ENCODE results near the gene QKI. TPM values are rescaled to one million over a fixed set of nuclear protein-coding genes. Genes with fewer than 3 reads are reported as not detected.
"Not testable (repeated sequence)": the region's sequence is repeated elsewhere in the genome, so short reads cannot be mapped to it uniquely, and the experiment has no call there.

QKI gene
- total RNA-seq, 1 donor from 2014 or later: 234 TPM

GRCh38 chr6:163589387-163589786 lies 174.9 kb downstream of the QKI start:
- intact Hi-C loops (cut with DNase I): no loop called here
- no peak overlapping the region for H3K4me3 ChIP-seq

GRCh38 chr6:163590132-163590531 lies 175.6 kb downstream of the QKI start:
- ATAC-seq; intact Hi-C loops (cut with DNase I): not testable (repeated sequence)

More at GRCh38 chr6:163589387-163589786, 174.9 kb downstream of the QKI start:
- Histone ChIP-seq H3K27ac (no peak overlapping the region), H3K36me3 (no peaks in the 10 kb centered on the region), H3K27me3 (no peaks in the 10 kb centered on the region), H3K9me3 (no peaks in the 10 kb centered on the region), H3K4me1 (peaks cover 4% of the 10 kb centered on the region)
- TF ChIP-seq, protein P1, sequence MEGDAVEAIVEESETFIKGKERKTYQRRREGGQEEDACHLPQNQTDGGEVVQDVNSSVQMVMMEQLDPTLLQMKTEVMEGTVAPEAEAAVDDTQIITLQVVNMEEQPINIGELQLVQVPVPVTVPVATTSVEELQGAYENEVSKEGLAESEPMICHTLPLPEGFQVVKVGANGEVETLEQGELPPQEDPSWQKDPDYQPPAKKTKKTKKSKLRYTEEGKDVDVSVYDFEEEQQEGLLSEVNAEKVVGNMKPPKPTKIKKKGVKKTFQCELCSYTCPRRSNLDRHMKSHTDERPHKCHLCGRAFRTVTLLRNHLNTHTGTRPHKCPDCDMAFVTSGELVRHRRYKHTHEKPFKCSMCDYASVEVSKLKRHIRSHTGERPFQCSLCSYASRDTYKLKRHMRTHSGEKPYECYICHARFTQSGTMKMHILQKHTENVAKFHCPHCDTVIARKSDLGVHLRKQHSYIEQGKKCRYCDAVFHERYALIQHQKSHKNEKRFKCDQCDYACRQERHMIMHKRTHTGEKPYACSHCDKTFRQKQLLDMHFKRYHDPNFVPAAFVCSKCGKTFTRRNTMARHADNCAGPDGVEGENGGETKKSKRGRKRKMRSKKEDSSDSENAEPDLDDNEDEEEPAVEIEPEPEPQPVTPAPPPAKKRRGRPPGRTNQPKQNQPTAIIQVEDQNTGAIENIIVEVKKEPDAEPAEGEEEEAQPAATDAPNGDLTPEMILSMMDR (IDR thresholded peaks at IDR 0.05): no peak
- DNase-seq (no peak), ATAC-seq (no peak)

DNA sequence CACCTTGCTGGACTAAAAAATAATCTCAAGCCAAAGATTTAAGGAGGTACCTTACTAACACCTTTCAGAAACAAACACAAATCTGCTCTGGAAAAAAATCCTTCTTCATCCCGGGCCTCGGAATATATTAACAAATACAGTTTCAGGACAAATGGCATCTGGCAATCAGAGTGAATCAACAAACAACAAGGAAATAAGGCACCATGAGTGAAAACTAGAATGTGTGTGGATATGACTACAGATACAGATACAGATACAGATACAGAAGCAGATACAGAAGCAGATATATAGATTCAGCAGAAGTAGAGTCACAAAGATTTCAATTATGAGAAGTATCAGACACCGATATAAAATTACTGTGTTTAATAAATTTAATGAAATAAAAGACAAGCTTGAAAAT lies 178.4 kb downstream of the QKI start:
- no peak overlapping the region for H3K4me3 ChIP-seq
- TF ChIP-seq, protein P1 (IDR thresholded peaks at IDR 0.05): no peak
- H3K4me1 ChIP-seq: no peaks in the 10 kb centered on the region
- H3K27me3 ChIP-seq: no peaks in the 10 kb centered on the region
- no peak overlapping the region for H3K27ac ChIP-seq
- ATAC-seq: no peak
- intact Hi-C loops (cut with DNase I): no loop called here
- H3K9me3 ChIP-seq: no peaks in the 10 kb centered on the region
- no peaks in the 10 kb centered on the region for H3K36me3 ChIP-seq
- no peak for DNase-seq

More at GRCh38 chr6:163590132-163590531, 175.6 kb downstream of the QKI start:
- not testable (repeated sequence) for H3K9me3 ChIP-seq, H3K4me3 ChIP-seq, H3K36me3 ChIP-seq, DNase-seq, H3K4me1 ChIP-seq, H3K27me3 ChIP-seq, H3K27ac ChIP-seq

- TF ChIP-seq, protein P1 (IDR thresholded peaks at IDR 0.05): no peak
- no peak overlapping the region for H3K4me3 ChIP-seq
- no peaks in the 10 kb centered on the region for H3K36me3 ChIP-seq
- no peaks in the 10 kb centered on the region for H3K27me3 ChIP-seq
- H3K27ac ChIP-seq: no peak overlapping the region
- no peaks in the 10 kb centered on the region for H3K9me3 ChIP-seq
- H3K4me1 ChIP-seq: no peaks in the 10 kb centered on the region
- DNase-seq (no peak), ATAC-seq (no peak)
- intact Hi-C loops (cut with DNase I): no loop called here
Measured at GRCh38 chr6:163596174-163596573, 181.7 kb downstream of the QKI start.

DNA sequence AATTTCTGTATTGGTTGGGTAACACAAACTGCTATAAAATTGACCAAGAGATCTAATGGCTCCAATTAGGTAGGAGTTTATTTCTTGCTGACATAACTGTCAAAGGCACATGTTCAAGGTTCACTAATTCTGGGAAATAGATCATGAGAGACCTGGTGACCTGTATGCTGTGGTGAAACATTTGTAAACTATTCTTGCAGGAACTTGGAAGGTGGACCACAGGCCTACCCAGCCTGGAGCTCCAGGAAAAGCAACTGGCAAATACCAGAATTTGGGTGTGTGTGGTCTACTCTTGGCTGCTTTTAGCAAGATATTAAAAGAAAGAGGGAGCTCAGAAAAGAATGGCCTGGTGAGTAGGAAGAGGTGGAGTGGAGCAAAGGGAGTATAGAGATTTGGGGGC lies 184.6 kb downstream of the QKI start:
- ATAC-seq (no peak), DNase-seq (no peak)
- H3K36me3 ChIP-seq: no peaks in the 10 kb centered on the region
- intact Hi-C loops (cut with DNase I): no loop called here
- H3K27ac ChIP-seq: no peak overlapping the region
- TF ChIP-seq, protein P1 (IDR thresholded peaks at IDR 0.05): no peak
- no peaks in the 10 kb centered on the region for H3K9me3 ChIP-seq
- H3K4me1 ChIP-seq: no peaks in the 10 kb centered on the region
- H3K27me3 ChIP-seq: no peaks in the 10 kb centered on the region
- H3K4me3 ChIP-seq: no peak overlapping the region

DNA sequence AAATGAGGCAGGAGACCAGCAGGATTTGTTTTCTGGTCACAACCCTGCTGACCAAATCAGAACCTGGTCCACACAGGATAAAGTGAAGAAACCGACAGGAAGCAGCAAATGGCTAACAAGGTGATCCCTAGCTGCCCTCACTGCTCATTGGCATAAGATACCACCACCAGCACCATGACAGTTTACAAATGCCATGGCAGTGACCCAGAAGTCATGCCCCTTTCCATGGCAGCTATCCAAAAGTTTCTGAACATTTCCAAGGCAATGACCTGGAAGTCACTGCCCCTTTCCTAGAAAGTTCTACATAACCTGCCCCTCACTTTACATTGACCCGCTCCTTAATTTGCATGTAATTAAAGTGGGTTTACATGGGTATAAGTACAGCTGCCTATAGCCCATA lies 185.2 kb downstream of the QKI start:
- H3K36me3 ChIP-seq: no peaks in the 10 kb centered on the region

More for the DNA sequence above, 185.2 kb downstream of the QKI start:
- Histone ChIP-seq H3K27me3 (no peaks in the 10 kb centered on the region), H3K4me1 (no peaks in the 10 kb centered on the region), H3K27ac (no peak overlapping the region), H3K4me3 (no peak overlapping the region), H3K9me3 (no peaks in the 10 kb centered on the region)
- intact Hi-C loops (cut with DNase I): no loop called here
- TF ChIP-seq, protein P1 (IDR thresholded peaks at IDR 0.05): no peak
- DNase-seq (no peak), ATAC-seq (no peak)

Data from upper lobe of right lung (tissue), 1 donor.